HG02938 (cell line): Measurements from ENCODE around the gene HS3ST3A1.

ENCODE experiments used
- ATAC-seq: cut with Tn5 transposase; IDR thresholded peaks from one replicate; pipeline ENCODE4 v1.9.1; 2021; ENCODE audit warnings: mild to moderate bottlenecking, moderate library complexity; ENCODE audit not compliant: unreplicated experiment

The HS3ST3A1 gene

GRCh38 chr17:13598353-13599167, 3.2 kb downstream of the HS3ST3A1 start:
- ATAC-seq: no peak

- no peak for ATAC-seq
These were observed 3.9 kb downstream of the HS3ST3A1 start for GRCh38 chr17:13597723-13598347.

- ATAC-seq: no peak
These were observed 5.3 kb downstream of the HS3ST3A1 start for GRCh38 chr17:13596241-13596923.

- no peak for ATAC-seq
These were observed 6.2 kb downstream of the HS3ST3A1 start for GRCh38 chr17:13595599-13595899.

GRCh38 chr17:13594762-13595598, 6.7 kb downstream of the HS3ST3A1 start:
- ATAC-seq: peak; percentile 64

- ATAC-seq: no peak
These were observed 7.4 kb downstream of the HS3ST3A1 start for GRCh38 chr17:13594310-13594709.

GRCh38 chr17:13593757-13594156, 8.0 kb downstream of the HS3ST3A1 start:
- ATAC-seq: no peak

GRCh38 chr17:13593021-13593751, 8.5 kb downstream of the HS3ST3A1 start:
- ATAC-seq: no peak

- ATAC-seq: no peak
These were observed 9.3 kb downstream of the HS3ST3A1 start for GRCh38 chr17:13592427-13592826.

- no peak for ATAC-seq
These were observed 11.3 kb downstream of the HS3ST3A1 start for GRCh38 chr17:13590441-13590840.

- no peak for ATAC-seq
These were observed 12.1 kb downstream of the HS3ST3A1 start for GRCh38 chr17:13589658-13590057.

- no peak for ATAC-seq
These were observed 14.0 kb downstream of the HS3ST3A1 start for GRCh38 chr17:13587487-13588338.

GRCh38 chr17:13584701-13585080, 17.0 kb downstream of the HS3ST3A1 start:
- no peak for ATAC-seq

- ATAC-seq: no peak
These were observed 17.6 kb downstream of the HS3ST3A1 start for GRCh38 chr17:13583996-13584700.

- ATAC-seq: no peak
These were observed 18.8 kb downstream of the HS3ST3A1 start for GRCh38 chr17:13582776-13583547.

GRCh38 chr17:13581925-13582324, 19.8 kb downstream of the HS3ST3A1 start:
- ATAC-seq: no peak

- ATAC-seq: no peak
These were observed 20.9 kb downstream of the HS3ST3A1 start for GRCh38 chr17:13580790-13581189.
